Mononuclear cell (primary cell): ENCODE data around the gene TAS2R10. TPM values are rescaled to one million over a fixed set of nuclear protein-coding genes. Genes with fewer than 3 reads are reported as not detected.

Source experiments
- H3K27me3 ChIP-seq: 2 replicates; pipeline ENCODE4 v1.6.0; 2011; ENCODE audit warnings: low read length, control low read depth; ENCODE audit not compliant: insufficient read depth
- H3K4me1 ChIP-seq: 2 replicates; pipeline ENCODE4 v1.5.1; 2011; ENCODE audit warnings: mild to moderate bottlenecking, low read length, control low read depth; ENCODE audit not compliant: insufficient read depth
- H3K4me3 ChIP-seq: 2 replicates; pipeline ENCODE4 v1.5.1; 2011; ENCODE audit warnings: mild to moderate bottlenecking, low read length, moderate library complexity
- H3K9me3 ChIP-seq: 2 replicates; pipeline ENCODE4 v1.5.1; 2011; ENCODE audit warnings: low read depth, mild to moderate bottlenecking, control low read depth, low read length
- total RNA-seq: library from RNA; depleted of rRNA; stranded (reverse); fragments of >200 nt; gene quantifications from one replicate; pipeline ENCODE4 v1.2.3, GENCODE V29; 2012

The TAS2R10 gene
- total RNA-seq, result 0.31 TPM

- Histone ChIP-seq H3K27me3 (no peaks in the 10 kb centered on the region), H3K4me1 (no peaks in the 10 kb centered on the region), H3K9me3 (no peaks in the 10 kb centered on the region), H3K4me3 (no peak within 1 kb of the TSS)
Measured at GRCh38 chr12:10826258-10826657, at the start of gene TAS2R10. TAS2R10 (minus strand) TSS chr12:10826358; CDS start chr12:10826269, 89 bp downstream.

DNA sequence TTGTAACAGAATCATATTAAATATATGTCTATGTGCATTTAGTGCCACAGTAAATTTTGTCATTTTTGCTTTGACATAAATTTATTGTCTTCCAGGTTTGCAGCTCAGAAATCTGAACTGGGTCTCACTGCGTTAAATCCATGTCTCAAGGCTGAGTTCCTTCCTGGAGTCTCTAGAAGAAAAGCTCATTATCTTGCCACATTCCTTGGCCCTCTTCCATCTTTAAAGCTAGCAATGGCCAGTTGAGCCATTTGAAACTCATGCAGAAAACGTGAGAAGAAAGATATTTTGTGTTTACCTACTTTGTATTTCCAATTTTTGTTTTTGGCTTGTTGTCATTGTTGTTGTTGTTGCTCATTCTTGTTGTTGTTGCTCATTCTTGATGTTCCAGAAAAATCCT lies 47.2 kb upstream of the TAS2R10 start:
- Histone ChIP-seq H3K4me3 (no peak overlapping the region), H3K27me3 (no peaks in the 10 kb centered on the region), H3K9me3 (peaks cover 6% of the 10 kb centered on the region), H3K4me1 (no peaks in the 10 kb centered on the region)

DNA sequence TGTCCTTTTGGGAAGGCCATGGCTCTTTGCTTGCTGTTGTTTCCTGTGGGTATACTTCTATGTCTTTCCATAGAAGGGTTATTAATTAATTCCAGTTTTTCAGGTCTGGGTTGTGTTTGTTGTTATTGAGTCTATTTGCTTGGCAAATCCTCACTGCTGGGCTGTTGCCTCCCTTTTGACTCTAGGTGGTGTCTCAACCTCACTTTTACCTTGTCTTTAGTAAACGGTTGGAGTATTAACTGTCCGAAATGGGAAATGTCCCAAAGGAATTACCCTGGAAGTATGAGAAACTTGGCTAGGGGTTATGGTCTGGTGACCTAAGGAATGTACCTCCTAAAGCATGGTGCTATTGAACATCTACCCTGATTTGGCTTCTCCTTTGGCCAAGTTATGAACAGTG lies 41.2 kb upstream of the TAS2R10 start:
- H3K9me3 ChIP-seq, result peaks cover 20% of the 10 kb centered on the region
- no peaks in the 10 kb centered on the region for H3K4me1 ChIP-seq
- H3K4me3 ChIP-seq, result no peak overlapping the region
- no peaks in the 10 kb centered on the region for H3K27me3 ChIP-seq

- no peaks in the 10 kb centered on the region for H3K27me3 ChIP-seq
Measured at GRCh38 chr12:10863512-10864218, 37.5 kb upstream of the TAS2R10 start.

DNA sequence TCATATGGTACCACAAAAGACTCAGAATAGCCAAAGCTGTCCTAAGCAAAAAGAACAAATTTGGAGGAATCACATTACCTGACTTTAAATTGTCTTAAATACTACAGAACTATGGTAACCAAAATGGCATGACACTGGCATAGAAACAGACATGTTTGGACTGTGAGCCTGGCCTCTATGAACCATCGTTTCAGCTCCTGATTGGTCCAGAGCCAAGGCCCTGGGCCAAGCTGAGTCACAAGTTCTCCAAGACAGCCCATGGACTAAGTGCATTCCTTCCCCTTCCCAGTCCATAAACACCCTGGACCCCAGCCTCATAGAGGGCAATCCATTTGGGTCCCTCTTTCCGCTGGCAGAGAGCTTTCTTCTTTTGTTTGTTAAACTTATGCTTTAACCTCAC lies 35.2 kb upstream of the TAS2R10 start:
- Histone ChIP-seq H3K27me3 (no peaks in the 10 kb centered on the region), H3K9me3 (peaks cover 57% of the 10 kb centered on the region), H3K4me3 (no peak overlapping the region), H3K4me1 (no peaks in the 10 kb centered on the region)

More at GRCh38 chr12:10863512-10864218, 37.5 kb upstream of the TAS2R10 start:
- Histone ChIP-seq H3K9me3 (peaks cover 36% of the 10 kb centered on the region), H3K4me3 (no peak overlapping the region), H3K4me1 (no peaks in the 10 kb centered on the region)

DNA sequence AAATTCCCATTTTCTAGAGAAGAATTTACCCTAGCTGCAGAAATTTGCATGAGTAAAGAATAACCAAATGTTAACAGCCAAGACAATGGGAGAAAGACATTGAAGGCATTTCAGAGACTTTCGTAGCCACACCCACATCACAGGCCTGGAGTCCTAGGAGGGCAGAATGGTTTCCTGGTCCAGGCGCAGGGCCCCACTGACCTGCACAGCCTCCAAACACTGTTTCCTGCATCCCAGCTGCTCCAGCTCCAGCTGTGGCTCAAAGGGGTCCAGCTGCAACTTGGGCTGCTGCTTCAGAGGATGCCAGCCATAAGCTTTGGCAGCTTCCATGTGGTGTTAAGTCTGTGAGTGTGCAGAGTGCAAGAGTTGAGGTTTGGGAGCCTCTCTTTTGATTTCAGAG lies 29.6 kb upstream of the TAS2R10 start:
- H3K27me3 ChIP-seq, result no peaks in the 10 kb centered on the region
- no peak overlapping the region for H3K4me3 ChIP-seq
- H3K9me3 ChIP-seq, result peaks cover 30% of the 10 kb centered on the region
- no peaks in the 10 kb centered on the region for H3K4me1 ChIP-seq

- Histone ChIP-seq H3K27me3 (no peaks in the 10 kb centered on the region), H3K9me3 (peaks cover 21% of the 10 kb centered on the region), H3K4me1 (no peaks in the 10 kb centered on the region), H3K4me3 (no peak overlapping the region)
Measured at GRCh38 chr12:10853776-10854175, 27.6 kb upstream of the TAS2R10 start.

- Histone ChIP-seq H3K9me3 (no peaks in the 10 kb centered on the region), H3K4me1 (no peaks in the 10 kb centered on the region), H3K27me3 (no peaks in the 10 kb centered on the region), H3K4me3 (no peak overlapping the region)
Measured at GRCh38 chr12:10851243-10851858, 25.2 kb upstream of the TAS2R10 start.

- no peaks in the 10 kb centered on the region for H3K4me1 ChIP-seq
- H3K4me3 ChIP-seq, result no peak within 1 kb of the TSS
- no peaks in the 10 kb centered on the region for H3K9me3 ChIP-seq
- H3K27me3 ChIP-seq, result no peaks in the 10 kb centered on the region
Measured at GRCh38 chr12:10849425-10849878, 23.3 kb upstream of the TAS2R10 start, which contains the start of gene PRR4. PRR4 (minus strand) TSS chr12:10849475; CDS start chr12:10849437, 38 bp downstream.

GRCh38 chr12:10847744-10848143 lies 21.6 kb upstream of the TAS2R10 start:
- H3K27me3 ChIP-seq, result no peaks in the 10 kb centered on the region
- H3K4me3 ChIP-seq, result no peak overlapping the region
- H3K4me1 ChIP-seq, result no peaks in the 10 kb centered on the region
- H3K9me3 ChIP-seq, result no peaks in the 10 kb centered on the region

GRCh38 chr12:10842862-10843261 lies 16.7 kb upstream of the TAS2R10 start:
- no peaks in the 10 kb centered on the region for H3K4me1 ChIP-seq
- no peak overlapping the region for H3K4me3 ChIP-seq

DNA sequence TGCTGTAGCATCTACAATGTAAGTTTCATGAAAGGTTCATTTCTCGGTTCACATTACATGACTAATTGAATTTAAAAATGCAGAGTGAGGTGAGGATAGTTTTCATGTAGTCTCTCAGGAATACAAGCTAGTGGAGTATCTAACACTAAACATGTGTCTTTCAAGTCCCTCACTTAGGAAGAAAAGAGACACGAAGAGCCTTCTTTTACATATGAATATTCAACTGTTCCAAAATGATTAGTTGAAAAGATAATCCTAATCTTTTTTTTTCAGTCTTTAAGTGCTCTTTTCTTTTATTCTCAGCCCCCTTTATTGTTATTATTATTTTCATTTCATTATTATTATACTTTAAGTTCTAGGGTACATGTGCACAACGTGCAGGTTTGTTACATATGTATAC lies 12.3 kb upstream of the TAS2R10 start:
- Histone ChIP-seq H3K4me1 (no peaks in the 10 kb centered on the region), H3K4me3 (no peak overlapping the region), H3K9me3 (no peaks in the 10 kb centered on the region), H3K27me3 (no peaks in the 10 kb centered on the region)

More at GRCh38 chr12:10842862-10843261, 16.7 kb upstream of the TAS2R10 start:
- Histone ChIP-seq H3K27me3 (no peaks in the 10 kb centered on the region), H3K9me3 (no peaks in the 10 kb centered on the region)

DNA sequence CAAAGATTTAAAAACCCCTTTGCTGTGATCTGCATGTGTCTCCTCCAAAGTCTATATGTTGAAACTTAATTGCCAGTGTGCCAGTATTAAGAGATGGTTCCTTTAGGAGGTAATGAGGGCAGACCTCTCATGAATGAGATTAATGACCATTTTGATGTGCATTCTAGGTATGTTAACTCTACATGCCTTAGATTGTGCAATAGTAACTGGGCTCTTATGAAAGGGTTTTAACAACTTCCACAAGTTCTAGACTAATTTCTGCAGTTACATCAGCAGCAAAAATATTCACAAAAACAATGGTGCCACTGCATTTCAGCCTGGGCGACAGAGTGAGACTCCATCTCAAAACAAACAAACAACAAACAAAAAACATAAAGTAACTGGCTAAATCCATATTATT lies 3.8 kb upstream of the TAS2R10 start:
- Histone ChIP-seq H3K4me3 (no peak overlapping the region), H3K27me3 (no peaks in the 10 kb centered on the region), H3K4me1 (no peaks in the 10 kb centered on the region), H3K9me3 (no peaks in the 10 kb centered on the region)

GRCh38 chr12:10824957-10825356 lies 1.2 kb downstream of the TAS2R10 start:
- Histone ChIP-seq H3K27me3 (no peaks in the 10 kb centered on the region), H3K4me3 (no peak overlapping the region), H3K4me1 (no peaks in the 10 kb centered on the region), H3K9me3 (no peaks in the 10 kb centered on the region)

DNA sequence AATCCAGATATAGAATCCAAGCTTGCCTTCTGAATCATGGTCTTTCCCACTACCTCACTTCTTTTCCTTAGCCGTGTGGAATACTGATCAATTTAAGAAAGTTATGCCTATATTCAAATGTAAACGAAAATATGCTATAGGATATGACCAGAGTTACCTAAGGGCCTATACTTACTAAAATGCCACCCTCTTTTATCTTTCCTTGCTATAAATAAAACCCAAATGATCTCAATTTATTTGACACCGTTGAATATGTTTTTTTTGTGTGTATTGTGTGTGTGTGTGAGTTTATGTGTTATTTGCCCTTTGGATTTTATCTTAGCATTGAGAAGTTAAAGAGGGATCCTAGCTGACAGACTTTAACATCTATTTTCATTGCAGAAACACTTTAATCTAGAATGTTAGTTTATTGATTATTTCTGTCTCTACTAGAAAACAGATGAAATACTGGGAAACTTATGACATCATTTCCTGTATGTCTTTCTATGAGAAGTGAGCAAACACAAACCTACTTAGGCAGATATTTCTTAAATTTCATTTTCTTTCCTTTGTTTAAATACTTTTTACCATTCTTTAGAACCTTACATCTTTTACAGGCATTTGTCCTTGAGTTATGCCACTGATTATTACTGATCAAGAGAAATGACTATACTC lies 14.1 kb downstream of the TAS2R10 start:
- no peaks in the 10 kb centered on the region for H3K9me3 ChIP-seq
- no peak overlapping the region for H3K4me3 ChIP-seq
- no peaks in the 10 kb centered on the region for H3K4me1 ChIP-seq
- peaks cover 6% of the 10 kb centered on the region for H3K27me3 ChIP-seq
